ENCODE results near the gene ABCB9. TPM values are rescaled to one million over a fixed set of nuclear protein-coding genes. Genes with fewer than 3 reads are reported as not detected.

Gene ABCB9
- total and polyA plus RNA-seq, 2 donors (not counting 1 experiment from before 2014, with no cell fraction given) = 2.1 to 3.7 TPM

DNA sequence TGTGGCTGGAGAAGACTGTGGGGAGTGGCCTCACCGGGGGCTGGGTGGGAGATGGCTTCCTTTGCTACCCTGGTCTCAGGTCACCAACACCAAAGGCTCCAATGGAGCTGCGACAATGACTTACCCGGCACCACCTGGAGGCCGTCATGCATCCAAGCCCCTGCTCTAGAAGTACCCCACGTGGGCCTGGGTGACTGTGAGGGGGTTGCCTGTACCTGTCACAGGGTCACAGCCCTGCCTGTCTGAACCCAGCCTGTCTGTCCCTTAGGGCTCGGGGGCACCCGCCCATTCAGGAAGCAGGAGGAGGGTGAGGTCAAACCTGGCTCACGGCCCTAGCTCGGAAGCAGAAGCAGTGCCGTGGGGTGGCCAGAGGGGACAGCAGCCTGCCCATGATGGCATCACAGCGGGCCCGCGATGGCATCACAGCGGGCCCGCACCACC is 18.9 kb downstream of the ABCB9 start:
- CTCF ChIA-PET = interaction anchor here (1.1 to 16.2 kb wide), 5 partner anchors 11 to 153 kb away, joined by 3 to 388 read pairs (median 13); no protein-coding TSS in a partner anchor
- Histone ChIP-seq H3K4me3 (ENCODE audit: control extremely low read depth in 1 of 5, extremely low read depth in 1 of 5, insufficient read depth in 1 of 5, low read depth in 2 of 5, low read length in 4 of 5) (no peak overlapping the region), H3K27me3 (replicated peaks in 1 of 4; ENCODE audit: control extremely low read depth in 1 of 4, control insufficient read depth in 3 of 4, insufficient read depth in 4 of 4, low read length in 3 of 4) (no peaks in the 10 kb centered on the region), H3K4me1 (ENCODE audit: control insufficient read depth in 2 of 2, insufficient read depth in 2 of 2, low read length in 2 of 2) (peaks cover 29 to 36% of the 10 kb centered on the region in 2 donors), H2AFZ (ENCODE audit: insufficient read depth, low read depth, low read length, poor library complexity, severe bottlenecking) (peak overlapping the region; percentile 52), H3K9me3 (ENCODE audit: control extremely low read depth in 1 of 3, control insufficient read depth in 2 of 3, insufficient read depth in 1 of 3, low read length in 2 of 3) (peaks cover 0 to 3% (median 0%) of the 10 kb centered on the region in 3 donors), H3K27ac (ENCODE audit: low read length in 2 of 2) (no peak overlapping the region), H3K36me3 (replicated peaks in 1 of 2; ENCODE audit: control extremely low read depth in 1 of 2, control insufficient read depth in 1 of 2, extremely low read depth in 1 of 2, insufficient read depth in 2 of 2, low read length in 1 of 2) (no peaks in the 10 kb centered on the region), H4K20me1 (ENCODE audit: control insufficient read depth, insufficient read depth, low read length, poor library complexity, severe bottlenecking) (no peaks in the 10 kb centered on the region), H3K9ac (ENCODE audit: low read length) (no peak overlapping the region), H3K4me2 (replicated peaks; ENCODE audit: low read depth, low read length, poor library complexity, severe bottlenecking) (peak overlapping the region; percentile 32), H3K79me2 (ENCODE audit: control insufficient read depth, insufficient read depth, low read length) (peaks cover 12% of the 10 kb centered on the region)
- Mint-ChIP-seq H3K27ac (peak overlapping the region; percentile 47), H3K9me3 (ENCODE audit: insufficient read depth) (no peaks in the 10 kb centered on the region), H3K4me1 (peaks cover 47% of the 10 kb centered on the region), H3K4me3 (peak overlapping the region; percentile 54), H3K27me3 (no peaks in the 10 kb centered on the region)
- TF ChIP-seq, protein P1, sequence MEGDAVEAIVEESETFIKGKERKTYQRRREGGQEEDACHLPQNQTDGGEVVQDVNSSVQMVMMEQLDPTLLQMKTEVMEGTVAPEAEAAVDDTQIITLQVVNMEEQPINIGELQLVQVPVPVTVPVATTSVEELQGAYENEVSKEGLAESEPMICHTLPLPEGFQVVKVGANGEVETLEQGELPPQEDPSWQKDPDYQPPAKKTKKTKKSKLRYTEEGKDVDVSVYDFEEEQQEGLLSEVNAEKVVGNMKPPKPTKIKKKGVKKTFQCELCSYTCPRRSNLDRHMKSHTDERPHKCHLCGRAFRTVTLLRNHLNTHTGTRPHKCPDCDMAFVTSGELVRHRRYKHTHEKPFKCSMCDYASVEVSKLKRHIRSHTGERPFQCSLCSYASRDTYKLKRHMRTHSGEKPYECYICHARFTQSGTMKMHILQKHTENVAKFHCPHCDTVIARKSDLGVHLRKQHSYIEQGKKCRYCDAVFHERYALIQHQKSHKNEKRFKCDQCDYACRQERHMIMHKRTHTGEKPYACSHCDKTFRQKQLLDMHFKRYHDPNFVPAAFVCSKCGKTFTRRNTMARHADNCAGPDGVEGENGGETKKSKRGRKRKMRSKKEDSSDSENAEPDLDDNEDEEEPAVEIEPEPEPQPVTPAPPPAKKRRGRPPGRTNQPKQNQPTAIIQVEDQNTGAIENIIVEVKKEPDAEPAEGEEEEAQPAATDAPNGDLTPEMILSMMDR (IDR thresholded peaks at IDR 0.05) = no peak
- TF ChIP-seq EZH2 (IDR thresholded peaks at IDR 0.05; ENCODE audit: borderline replicate concordance, insufficient read depth, low read depth, low read length, poor library complexity, severe bottlenecking) = no peak
- ATAC-seq (ENCODE audit: low read depth) (peak; percentile 26), DNase-seq (peak; percentile 56)
- WGBS (ENCODE audit: insufficient coverage) = 53% methylated on average over 6 of the region's 15 CpGs
- POLR2A ChIA-PET = no interaction called here
- intact Hi-C loops (cut with micrococcal nuclease) = loop anchor here (2.0 kb wide), 1 partner anchor 47 kb away; no protein-coding TSS in a partner anchor

- no peak for TF ChIP-seq EZH2 (IDR thresholded peaks at IDR 0.05; ENCODE audit: borderline replicate concordance, insufficient read depth, low read depth, low read length, poor library complexity, severe bottlenecking)
- TF ChIP-seq, protein P1 (IDR thresholded peaks at IDR 0.05) = no peak
- peaks cover 7% of the 10 kb centered on the region for H3K79me2 ChIP-seq (ENCODE audit: control insufficient read depth, insufficient read depth, low read length)
- DNase-seq (peak; percentile 46), ATAC-seq (ENCODE audit: low read depth) (peak; percentile 67)
- peaks cover 0 to 3% (median 0%) of the 10 kb centered on the region in 3 donors for H3K9me3 ChIP-seq (ENCODE audit: control extremely low read depth in 1 of 3, control insufficient read depth in 2 of 3, insufficient read depth in 1 of 3, low read length in 2 of 3)
- 23% methylated on average over 3 of the region's 10 CpGs for WGBS (ENCODE audit: insufficient coverage)
- Mint-ChIP-seq H3K27ac (peak overlapping the region; percentile 47), H3K4me1 (peaks cover 42% of the 10 kb centered on the region), H3K4me3 (peak overlapping the region; percentile 54), H3K9me3 (ENCODE audit: insufficient read depth) (no peaks in the 10 kb centered on the region), H3K27me3 (no peaks in the 10 kb centered on the region)
- H3K4me1 ChIP-seq (ENCODE audit: control insufficient read depth in 2 of 2, insufficient read depth in 2 of 2, low read length in 2 of 2) = peaks cover 25 to 33% of the 10 kb centered on the region in 2 donors
- POLR2A ChIA-PET = interaction anchor here (0.9 kb wide), 1 partner anchor 45 kb away, joined by 3 read pairs; no protein-coding TSS in a partner anchor
- H3K4me3 ChIP-seq (ENCODE audit: control extremely low read depth in 1 of 5, extremely low read depth in 1 of 5, insufficient read depth in 1 of 5, low read depth in 2 of 5, low read length in 4 of 5) = no peak overlapping the region
- no peaks in the 10 kb centered on the region for H3K27me3 ChIP-seq (replicated peaks in 1 of 4; ENCODE audit: control extremely low read depth in 1 of 4, control insufficient read depth in 3 of 4, insufficient read depth in 4 of 4, low read length in 3 of 4)
- CTCF ChIA-PET = interaction anchor here (0.6 to 16.2 kb wide), 5 partner anchors 61 to 152 kb away, joined by 3 to 388 read pairs (median 8); no protein-coding TSS in a partner anchor
- no peaks in the 10 kb centered on the region for H3K36me3 ChIP-seq (replicated peaks in 1 of 2; ENCODE audit: control extremely low read depth in 1 of 2, control insufficient read depth in 1 of 2, extremely low read depth in 1 of 2, insufficient read depth in 2 of 2, low read length in 1 of 2)
- peak overlapping the region; percentile 32 for H3K4me2 ChIP-seq (replicated peaks; ENCODE audit: low read depth, low read length, poor library complexity, severe bottlenecking)
- intact Hi-C loops (cut with micrococcal nuclease) = loop anchor here (2.0 kb wide), 1 partner anchor 46 kb away; no protein-coding TSS in a partner anchor
- H3K9ac ChIP-seq (ENCODE audit: low read length) = no peak overlapping the region
- no peaks in the 10 kb centered on the region for H4K20me1 ChIP-seq (ENCODE audit: control insufficient read depth, insufficient read depth, low read length, poor library complexity, severe bottlenecking)
- H3K27ac ChIP-seq (ENCODE audit: low read length in 2 of 2) = no peak overlapping the region
- H2AFZ ChIP-seq (ENCODE audit: insufficient read depth, low read depth, low read length, poor library complexity, severe bottlenecking) = peak overlapping the region; percentile 52
Observed at GRCh38 chr12:122946690-122947341, 19.4 kb downstream of the ABCB9 start.

Data from B cell (primary cell).